Glutamatergic neuron (in vitro differentiated cells): Measurements from ENCODE around the gene LYRM4. TPM values are rescaled to one million over a fixed set of nuclear protein-coding genes. Genes with fewer than 3 reads are reported as not detected.

ENCODE experiments used
- DNase-seq: peaks from one replicate; pipeline ENCODE4 v3.0.0; 2022
- H3K27ac Mint-ChIP-seq: one replicate; pipeline ENCODE4 v1.8.0; 2020; ENCODE audit warnings: mild to moderate bottlenecking, mixed read lengths, inconsistent platforms; ENCODE audit not compliant: unreplicated experiment
- H3K27me3 Mint-ChIP-seq: one replicate; pipeline ENCODE4 v1.8.0; 2020; ENCODE audit warnings: mild to moderate bottlenecking, moderate library complexity, mixed read lengths, inconsistent platforms; ENCODE audit not compliant: unreplicated experiment
- H3K36me3 Mint-ChIP-seq: one replicate; pipeline ENCODE4 v1.8.0; 2020; ENCODE audit warnings: mild to moderate bottlenecking, mixed read lengths, inconsistent platforms; ENCODE audit not compliant: unreplicated experiment
- H3K4me1 Mint-ChIP-seq: one replicate; pipeline ENCODE4 v1.8.0; 2020; ENCODE audit warnings: mild to moderate bottlenecking, low read depth, mixed read lengths, inconsistent platforms; ENCODE audit not compliant: unreplicated experiment
- H3K4me3 Mint-ChIP-seq: one replicate; pipeline ENCODE4 v1.8.0; 2020; ENCODE audit warnings: mild to moderate bottlenecking, mixed read lengths, inconsistent platforms; ENCODE audit not compliant: unreplicated experiment
- H3K9me3 Mint-ChIP-seq: one replicate; pipeline ENCODE4 v1.8.0; 2020; ENCODE audit warnings: mild to moderate bottlenecking, moderate library complexity, mixed read lengths, inconsistent platforms; ENCODE audit not compliant: unreplicated experiment
- CTCF ChIP-seq: fragments of 200-600 bp; sonication (generic); IDR thresholded peaks from one replicate; pipeline ENCODE4 v1.5.0; 2021; ENCODE audit not compliant: partially characterized antibody, unreplicated experiment
- total RNA-seq: library from RNA; stranded (reverse); fragmentation: NEBNext Ultra II Directional; extraction: Animal tissue kit (Norgen Biotek cat#: 25700); gene quantifications from one replicate; pipeline ENCODE4 v1.2.1, GENCODE V29; 2021; ENCODE audit not compliant: unreplicated experiment

The LYRM4 gene
- total RNA-seq, 1 donor from 2014 or later = 29.5 TPM

GRCh38 chr6:5151360-5151954 is 109.3 kb downstream of the LYRM4 start:
- Mint-ChIP-seq H3K27ac (no peak overlapping the region), H3K4me1 (peaks cover 4% of the 10 kb centered on the region), H3K27me3 (no peaks in the 10 kb centered on the region), H3K36me3 (no peaks in the 10 kb centered on the region), H3K9me3 (no peaks in the 10 kb centered on the region), H3K4me3 (no peak overlapping the region)
- TF ChIP-seq CTCF = no peak
- DNase-seq = no peak

- H3K27ac Mint-ChIP-seq = no peak overlapping the region
- H3K36me3 Mint-ChIP-seq = no peaks in the 10 kb centered on the region
- peaks cover 4% of the 10 kb centered on the region for H3K4me1 Mint-ChIP-seq
- DNase-seq = no peak
- H3K27me3 Mint-ChIP-seq = no peaks in the 10 kb centered on the region
- H3K4me3 Mint-ChIP-seq = no peak overlapping the region
- no peaks in the 10 kb centered on the region for H3K9me3 Mint-ChIP-seq
- no peak for TF ChIP-seq CTCF
Observed at GRCh38 chr6:5150551-5151075, 110.1 kb downstream of the LYRM4 start.

GRCh38 chr6:5149891-5150290 is 110.9 kb downstream of the LYRM4 start:
- DNase-seq = no peak
- peaks cover 4% of the 10 kb centered on the region for H3K4me1 Mint-ChIP-seq
- H3K27me3 Mint-ChIP-seq = no peaks in the 10 kb centered on the region
- no peaks in the 10 kb centered on the region for H3K36me3 Mint-ChIP-seq
- no peak overlapping the region for H3K27ac Mint-ChIP-seq
- TF ChIP-seq CTCF = no peak
- H3K9me3 Mint-ChIP-seq = no peaks in the 10 kb centered on the region
- H3K4me3 Mint-ChIP-seq = no peak overlapping the region

- no peaks in the 10 kb centered on the region for H3K36me3 Mint-ChIP-seq
- no peak overlapping the region for H3K4me3 Mint-ChIP-seq
- DNase-seq = no peak
- no peak for TF ChIP-seq CTCF
- H3K9me3 Mint-ChIP-seq = no peaks in the 10 kb centered on the region
- no peaks in the 10 kb centered on the region for H3K27me3 Mint-ChIP-seq
- no peak overlapping the region for H3K27ac Mint-ChIP-seq
- peaks cover 4% of the 10 kb centered on the region for H3K4me1 Mint-ChIP-seq
Observed at GRCh38 chr6:5149159-5149704, 111.5 kb downstream of the LYRM4 start.

- Mint-ChIP-seq H3K4me3 (no peak overlapping the region), H3K27me3 (peaks cover 1% of the 10 kb centered on the region), H3K9me3 (no peaks in the 10 kb centered on the region), H3K27ac (no peak overlapping the region), H3K4me1 (peaks cover 11% of the 10 kb centered on the region), H3K36me3 (no peaks in the 10 kb centered on the region)
- no peak for TF ChIP-seq CTCF
- DNase-seq = no peak
Observed at GRCh38 chr6:5146398-5146797, 114.4 kb downstream of the LYRM4 start.
